Measurements from ENCODE around the gene TNFSF11. TPM values are rescaled to one million over a fixed set of nuclear protein-coding genes. Genes with fewer than 3 reads are reported as not detected.

Gene TNFSF11
- total RNA-seq, 4 donors from 2014 or later, result 0.76 to 5.8 TPM; not detected in 2

DNA sequence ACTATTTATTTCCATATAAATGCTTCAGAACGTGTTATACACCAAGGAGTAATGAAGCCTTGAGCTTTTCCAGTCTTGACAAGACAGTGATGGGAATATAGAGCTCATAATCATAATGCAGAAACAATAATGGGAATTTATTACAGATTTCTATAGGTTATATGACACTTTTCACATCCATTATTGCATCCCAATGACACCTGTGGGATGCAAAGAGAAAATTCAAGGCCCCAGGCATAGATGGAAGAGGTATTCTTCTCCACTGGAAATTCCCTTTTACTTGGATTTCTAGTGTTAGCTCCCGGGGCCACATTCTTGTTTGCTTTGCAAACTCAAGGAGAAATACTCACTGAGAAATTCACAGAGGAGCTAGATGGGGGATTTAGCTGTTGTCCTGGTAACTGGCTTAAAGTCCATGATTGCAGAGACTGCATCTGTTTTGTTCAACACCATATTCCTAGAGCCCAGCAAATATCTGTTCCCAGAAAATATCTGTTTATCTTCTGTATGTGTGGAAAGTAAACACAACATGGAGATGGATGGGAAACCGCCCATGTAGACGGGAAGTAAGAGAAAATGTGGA is 30.6 kb upstream of the TNFSF11 start:
- H3K4me1 ChIP-seq, result no peaks in the 10 kb centered on the region
- DNase-seq, result no peak
- TF ChIP-seq POLR2A (IDR thresholded peaks at IDR 0.05), result no peak
- TF ChIP-seq, protein P1, sequence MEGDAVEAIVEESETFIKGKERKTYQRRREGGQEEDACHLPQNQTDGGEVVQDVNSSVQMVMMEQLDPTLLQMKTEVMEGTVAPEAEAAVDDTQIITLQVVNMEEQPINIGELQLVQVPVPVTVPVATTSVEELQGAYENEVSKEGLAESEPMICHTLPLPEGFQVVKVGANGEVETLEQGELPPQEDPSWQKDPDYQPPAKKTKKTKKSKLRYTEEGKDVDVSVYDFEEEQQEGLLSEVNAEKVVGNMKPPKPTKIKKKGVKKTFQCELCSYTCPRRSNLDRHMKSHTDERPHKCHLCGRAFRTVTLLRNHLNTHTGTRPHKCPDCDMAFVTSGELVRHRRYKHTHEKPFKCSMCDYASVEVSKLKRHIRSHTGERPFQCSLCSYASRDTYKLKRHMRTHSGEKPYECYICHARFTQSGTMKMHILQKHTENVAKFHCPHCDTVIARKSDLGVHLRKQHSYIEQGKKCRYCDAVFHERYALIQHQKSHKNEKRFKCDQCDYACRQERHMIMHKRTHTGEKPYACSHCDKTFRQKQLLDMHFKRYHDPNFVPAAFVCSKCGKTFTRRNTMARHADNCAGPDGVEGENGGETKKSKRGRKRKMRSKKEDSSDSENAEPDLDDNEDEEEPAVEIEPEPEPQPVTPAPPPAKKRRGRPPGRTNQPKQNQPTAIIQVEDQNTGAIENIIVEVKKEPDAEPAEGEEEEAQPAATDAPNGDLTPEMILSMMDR (IDR thresholded peaks at IDR 0.05), result no peak
- H3K36me3 ChIP-seq, result no peaks in the 10 kb centered on the region
- H3K9me3 ChIP-seq, result no peaks in the 10 kb centered on the region
- no peak overlapping the region for H3K27ac ChIP-seq
- no peak overlapping the region for H3K4me3 ChIP-seq
- H3K27me3 ChIP-seq, result no peaks in the 10 kb centered on the region

DNA sequence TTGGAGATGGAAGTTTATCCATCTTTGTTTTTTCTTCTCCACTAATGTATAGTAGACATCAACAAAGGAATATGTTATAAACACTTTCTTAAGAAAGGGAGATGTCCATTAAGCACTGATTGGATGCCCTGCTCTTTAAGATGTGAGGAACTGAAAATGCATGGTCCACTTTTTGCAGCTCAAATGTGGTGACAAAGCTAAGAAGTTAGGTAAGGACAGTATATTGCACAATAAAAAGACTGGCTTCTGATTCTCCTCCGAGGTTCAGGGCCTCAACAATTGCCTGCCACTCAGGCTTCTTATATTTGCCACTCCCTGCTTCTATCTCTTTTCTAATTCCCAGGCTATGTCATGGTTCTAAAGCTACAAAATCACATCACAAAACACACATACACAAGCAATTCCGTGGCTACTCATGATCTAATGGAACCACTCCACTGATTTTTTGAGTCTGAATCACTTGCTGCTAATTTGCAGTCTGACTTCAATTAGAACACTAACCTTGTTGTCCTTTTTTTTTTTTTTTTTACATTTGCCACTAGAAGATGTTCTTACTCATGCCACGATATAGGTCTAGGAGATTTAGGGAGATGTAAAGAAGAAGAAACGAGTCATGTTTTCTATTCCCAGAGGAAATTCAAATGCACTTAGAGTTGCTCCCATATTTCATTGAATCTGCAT is 29.6 kb upstream of the TNFSF11 start:
- TF ChIP-seq, protein P1 (IDR thresholded peaks at IDR 0.05), result no peak
- no peak for TF ChIP-seq POLR2A (IDR thresholded peaks at IDR 0.05)
- Histone ChIP-seq H3K9me3 (no peaks in the 10 kb centered on the region), H3K27ac (no peak overlapping the region), H3K27me3 (no peaks in the 10 kb centered on the region), H3K4me1 (no peaks in the 10 kb centered on the region), H3K36me3 (no peaks in the 10 kb centered on the region), H3K4me3 (no peak overlapping the region)
- DNase-seq, result no peak

DNA sequence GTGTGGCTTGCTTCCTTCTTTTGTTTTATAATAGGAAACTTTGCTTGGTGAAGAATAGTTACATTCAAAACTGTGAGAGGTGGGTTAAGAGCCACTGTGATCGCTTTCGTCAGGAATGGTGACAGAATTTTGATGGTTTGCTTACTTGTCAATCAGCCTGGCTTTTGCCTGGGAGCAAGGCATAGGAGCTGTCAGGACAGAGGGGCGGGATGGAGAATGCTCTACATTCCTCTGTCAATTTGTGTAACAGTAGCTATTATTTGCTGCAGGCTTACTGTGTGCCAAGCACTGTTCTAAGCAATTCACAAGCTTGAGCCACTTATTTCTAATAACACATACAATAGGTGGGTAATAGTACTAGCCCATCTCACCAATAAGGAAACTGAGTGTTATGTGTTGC is 28.1 kb upstream of the TNFSF11 start:
- TF ChIP-seq POLR2A (IDR thresholded peaks at IDR 0.05), result no peak
- TF ChIP-seq, protein P1 (IDR thresholded peaks at IDR 0.05), result no peak

DNA sequence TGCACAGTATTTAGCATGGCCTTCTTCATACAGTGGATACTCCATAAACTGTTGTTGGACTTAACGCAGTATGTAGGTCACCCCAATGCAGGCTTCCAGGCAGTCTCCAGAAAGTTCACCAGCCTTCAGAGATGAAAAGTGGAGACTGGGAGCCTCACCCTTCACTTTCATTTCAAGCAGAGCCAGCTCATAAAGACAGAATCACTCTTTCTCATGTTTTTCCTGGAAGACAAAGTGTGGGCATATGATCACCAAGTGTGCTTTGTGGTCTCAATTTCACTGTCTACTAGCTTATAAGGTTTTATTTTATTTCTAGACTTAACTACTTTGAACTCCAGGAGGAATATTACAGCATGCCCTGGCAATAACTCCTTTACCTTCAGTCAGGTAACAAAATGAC is 26.3 kb upstream of the TNFSF11 start:
- TF ChIP-seq POLR2A (IDR thresholded peaks at IDR 0.05), result no peak
- TF ChIP-seq, protein P1 (IDR thresholded peaks at IDR 0.05), result no peak
- H3K36me3 ChIP-seq, result no peaks in the 10 kb centered on the region
- no peak for DNase-seq
- H3K4me1 ChIP-seq, result no peaks in the 10 kb centered on the region
- no peak overlapping the region for H3K27ac ChIP-seq
- H3K9me3 ChIP-seq, result no peaks in the 10 kb centered on the region
- no peaks in the 10 kb centered on the region for H3K27me3 ChIP-seq
- H3K4me3 ChIP-seq, result no peak overlapping the region

More for the DNA sequence above, 28.1 kb upstream of the TNFSF11 start:
- no peaks in the 10 kb centered on the region for H3K36me3 ChIP-seq
- no peak overlapping the region for H3K4me3 ChIP-seq
- no peaks in the 10 kb centered on the region for H3K9me3 ChIP-seq
- no peaks in the 10 kb centered on the region for H3K27me3 ChIP-seq
- H3K27ac ChIP-seq, result no peak overlapping the region
- DNase-seq, result no peak
- no peaks in the 10 kb centered on the region for H3K4me1 ChIP-seq

DNA sequence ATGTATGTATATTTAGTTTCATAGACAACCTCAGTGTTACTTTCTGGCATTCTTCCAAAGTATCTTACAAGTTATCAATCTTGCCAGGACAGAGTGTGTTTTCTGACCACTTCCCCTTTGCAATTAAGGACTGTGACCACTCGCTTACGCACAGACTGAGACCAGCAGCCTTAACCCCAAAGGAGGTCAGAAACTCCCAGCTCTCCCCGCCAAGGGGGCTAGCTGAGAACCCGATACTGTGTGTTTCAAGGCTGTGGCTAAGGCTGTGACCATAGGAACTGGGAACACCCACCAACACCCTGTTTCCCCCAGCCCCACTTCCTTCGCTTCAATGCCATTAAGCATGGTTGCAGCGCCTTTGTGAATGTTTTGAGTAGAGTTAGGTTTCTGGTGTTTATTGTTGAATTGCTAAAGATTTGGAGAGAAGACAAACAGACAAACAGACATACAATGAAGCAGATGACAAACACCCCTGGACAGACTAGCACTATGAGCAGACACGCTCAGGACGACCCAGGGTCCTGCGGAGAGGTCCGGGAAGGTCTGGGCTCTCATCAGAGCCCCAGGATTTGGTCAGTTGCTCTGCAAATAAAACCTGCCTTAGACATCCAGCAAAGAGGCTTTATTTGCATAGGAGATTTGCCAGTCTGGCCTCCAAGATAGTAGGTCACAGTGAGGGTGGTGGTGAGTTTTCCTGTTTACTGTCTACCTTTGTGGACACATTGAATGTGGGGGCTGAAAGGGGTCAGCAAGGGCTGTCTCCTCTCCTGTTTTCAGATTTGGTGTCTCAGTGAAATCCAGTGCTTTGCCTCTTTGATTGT is 25.0 kb upstream of the TNFSF11 start:
- TF ChIP-seq, protein P1 (IDR thresholded peaks at IDR 0.05), result no peak
- TF ChIP-seq POLR2A (IDR thresholded peaks at IDR 0.05), result no peak
- no peaks in the 10 kb centered on the region for H3K27me3 ChIP-seq
- H3K4me1 ChIP-seq, result no peaks in the 10 kb centered on the region
- peak in 2 of 3 donors; percentile 60 to 73 for DNase-seq
- no peaks in the 10 kb centered on the region for H3K9me3 ChIP-seq
- H3K36me3 ChIP-seq, result no peaks in the 10 kb centered on the region
- peak overlapping the region in 1 of 4 donors; percentile 10 for H3K4me3 ChIP-seq
- H3K27ac ChIP-seq, result peak overlapping the region in 1 of 4 donors; percentile 53

Measured in Peyer's patch (tissue), 4 donors.